H9 (cell line): ENCODE data around the gene ATXN3L. TPM values are rescaled to one million over a fixed set of nuclear protein-coding genes. Genes with fewer than 3 reads are reported as not detected.

Experiments
- DNase-seq: peaks from one replicate; pipeline ENCODE4 v3.0.0-alpha.2; 2017
- H2AFZ ChIP-seq: one replicate; pipeline ENCODE4 v1.6.1; 2013; ENCODE audit warnings: mild to moderate bottlenecking, low read length, control low read depth, moderate library complexity
- H2AK5ac ChIP-seq: 2 replicates; pipeline ENCODE4 v1.6.1; 2013; ENCODE audit warnings: low read length, control low read depth, mixed read lengths; ENCODE audit not compliant: insufficient read length
- H2BK120ac ChIP-seq: one replicate; pipeline ENCODE4 v1.6.1; 2013; ENCODE audit warnings: low read depth, mild to moderate bottlenecking, low read length, control low read depth, inconsistent platforms; ENCODE audit not compliant: poor library complexity, severe bottlenecking
- H2BK12ac ChIP-seq: 2 replicates; pipeline ENCODE4 v1.6.1; 2013; ENCODE audit warnings: low read length, control low read depth, mixed read lengths, low read depth; ENCODE audit not compliant: insufficient read length
- H2BK15ac ChIP-seq: 2 replicates; pipeline ENCODE4 v1.6.1; 2013; ENCODE audit warnings: low read depth, low read length, control low read depth
- H2BK20ac ChIP-seq: one replicate; pipeline ENCODE4 v1.6.1; 2013; ENCODE audit warnings: low read depth, mild to moderate bottlenecking, low read length, control low read depth, inconsistent platforms; ENCODE audit not compliant: poor library complexity, severe bottlenecking
- H2BK5ac ChIP-seq: 2 replicates; pipeline ENCODE4 v1.6.1; 2013; ENCODE audit warnings: low read length, control low read depth, mixed read lengths; ENCODE audit not compliant: insufficient read length
- H3K14ac ChIP-seq: 2 replicates; pipeline ENCODE4 v1.6.1; 2013; ENCODE audit warnings: low read length, control low read depth; ENCODE audit not compliant: insufficient read depth
- H3K18ac ChIP-seq: 2 replicates; pipeline ENCODE4 v1.6.1; 2013; ENCODE audit warnings: low read depth, mild to moderate bottlenecking, mixed read lengths, low read length, control low read depth; ENCODE audit not compliant: insufficient read length
- H3K23ac ChIP-seq: 2 replicates; pipeline ENCODE4 v1.6.1; 2013; ENCODE audit warnings: low read length, control low read depth, mixed read lengths, low read depth; ENCODE audit not compliant: insufficient read length
- H3K23me2 ChIP-seq: 2 replicates; pipeline ENCODE4 v1.6.1; 2013; ENCODE audit warnings: low read depth, mild to moderate bottlenecking, mixed read lengths, low read length, control low read depth; ENCODE audit not compliant: insufficient read length, poor library complexity, severe bottlenecking
- H3K27ac ChIP-seq: 2 replicates; pipeline ENCODE4 v1.5.1; 2013; ENCODE audit warnings: low read length, control low read depth, mixed read lengths, low read depth; ENCODE audit not compliant: insufficient read length
- H3K27me3 ChIP-seq: 2 replicates; pipeline ENCODE4 v1.6.1; 2013; ENCODE audit warnings: low read length, control low read depth, inconsistent platforms; ENCODE audit not compliant: insufficient read depth
- H3K4ac ChIP-seq: 2 replicates; pipeline ENCODE4 v1.6.1; 2013; ENCODE audit warnings: low read depth, mild to moderate bottlenecking, control low read depth, inconsistent platforms, low read length, moderate library complexity
- H3K4me1 ChIP-seq: 2 replicates; pipeline ENCODE4 v1.6.1; 2013; ENCODE audit warnings: low read length, control low read depth, inconsistent platforms; ENCODE audit not compliant: insufficient read depth
- H3K4me2 ChIP-seq: 2 replicates; pipeline ENCODE4 v1.6.1; 2013; ENCODE audit warnings: low read length, control low read depth, mixed read lengths; ENCODE audit not compliant: insufficient read length, insufficient read depth
- H3K56ac ChIP-seq: 2 replicates; pipeline ENCODE4 v1.6.1; 2013; ENCODE audit warnings: low read depth, mild to moderate bottlenecking, mixed read lengths, low read length, control low read depth; ENCODE audit not compliant: insufficient read length
- H3K79me1 ChIP-seq: 2 replicates; pipeline ENCODE4 v1.6.1; 2013; ENCODE audit warnings: low read depth, mild to moderate bottlenecking, moderate library complexity, low read length, control low read depth, inconsistent platforms; ENCODE audit not compliant: insufficient read depth, poor library complexity, severe bottlenecking
- H3K79me2 ChIP-seq: 2 replicates; pipeline ENCODE4 v1.6.1; 2013; ENCODE audit warnings: low read length, control low read depth, inconsistent platforms; ENCODE audit not compliant: insufficient read depth
- H3K9ac ChIP-seq: 2 replicates; pipeline ENCODE4 v1.6.1; 2013; ENCODE audit warnings: low read length, control low read depth, mixed read lengths; ENCODE audit not compliant: insufficient read length; ENCODE audit errors: extremely low read depth
- H3K9me3 ChIP-seq: one replicate; pipeline ENCODE4 v1.6.1; 2013; ENCODE audit warnings: low read depth, low read length, inconsistent platforms; ENCODE audit not compliant: control insufficient read depth
- H3T11ph ChIP-seq: one replicate; pipeline ENCODE4 v1.6.1; 2013; ENCODE audit warnings: mild to moderate bottlenecking, low read length, control low read depth, inconsistent platforms
- H4K20me1 ChIP-seq: one replicate; pipeline ENCODE4 v1.6.1; 2013; ENCODE audit not compliant: control insufficient read depth, insufficient read length, insufficient read depth
- H4K5ac ChIP-seq: 2 replicates; pipeline ENCODE4 v1.6.1; 2013; ENCODE audit warnings: low read depth, mild to moderate bottlenecking, mixed read lengths, low read length, control low read depth; ENCODE audit not compliant: insufficient read length
- H4K8ac ChIP-seq: replicated peaks from 2 replicates; pipeline ENCODE4 v1.6.1; 2013; ENCODE audit warnings: low read length, control low read depth, mixed read lengths, low read depth; ENCODE audit not compliant: insufficient read length
- H4K91ac ChIP-seq: 2 replicates; pipeline ENCODE4 v1.6.1; 2013; ENCODE audit warnings: low read depth, mild to moderate bottlenecking, moderate library complexity, mixed read lengths, low read length, control low read depth; ENCODE audit not compliant: insufficient read length
- H3K27ac Mint-ChIP-seq, 3 experiments: 2 replicates in 2 of 3; 3 replicates in 1 of 3; pipeline ENCODE4 v1.8.0; 2020 to 2021; ENCODE audit warnings: mixed read lengths in 3 of 3, mild to moderate bottlenecking in 1 of 3, moderate library complexity in 1 of 3
- H3K27me3 Mint-ChIP-seq: 2 replicates; pipeline ENCODE4 v1.8.0; 2021; ENCODE audit warnings: low read depth, mild to moderate bottlenecking, moderate library complexity, mixed read lengths
- H3K36me3 Mint-ChIP-seq, 3 experiments: 2 replicates in 2 of 3; 3 replicates in 1 of 3; pipeline ENCODE4 v1.8.0; 2020 to 2021; ENCODE audit warnings: low read depth in 3 of 3, mixed read lengths in 3 of 3; ENCODE audit not compliant: insufficient read depth in 1 of 3
- H3K4me1 Mint-ChIP-seq, 2 experiments: 2 replicates each; pipeline ENCODE4 v1.8.0; 2020; ENCODE audit warnings: mixed read lengths in 2 of 2
- H3K4me3 Mint-ChIP-seq, 2 experiments: 2 replicates in 1 of 2; 3 replicates in 1 of 2; pipeline ENCODE4 v1.8.0; 2020 to 2021; ENCODE audit warnings: mild to moderate bottlenecking in 2 of 2, mixed read lengths in 2 of 2, moderate library complexity in 1 of 2
- H3K9me3 Mint-ChIP-seq, 2 experiments: 2 replicates in 1 of 2; 3 replicates in 1 of 2; pipeline ENCODE4 v1.8.0; 2020; ENCODE audit warnings: mild to moderate bottlenecking in 2 of 2, mixed read lengths in 2 of 2, moderate library complexity in 1 of 2
- CTCF ChIP-seq: fragments of 200-600 bp; sonication (generic); conservative IDR thresholded peaks from 3 replicates; pipeline ENCODE4 v1.8.0; 2021; ENCODE audit warnings: antibody characterized with exemption, mild to moderate bottlenecking
- WGBS: extraction: QIAGEN DNeasy Blood & Tissue Kit; methylation state at CpG from one replicate; pipeline ENCODE4 v1.1.7; 2013; ENCODE audit warnings: missing lambda C conversion rate, low lambda C conversion rate, mixed read lengths; ENCODE audit not compliant: insufficient read length; ENCODE audit errors: extremely low coverage; 5-methylcytosine and 5-hydroxymethylcytosine counted together
- total RNA-seq: library from RNA; stranded (reverse); gene quantifications from 2 replicates; pipeline ENCODE4 v1.2.1, GENCODE V29; 2021

ATXN3L gene
- total RNA-seq, 1 experiment from 2014 or later: not detected

GRCh38 chrX:13345037-13345436 is 25.2 kb upstream of the ATXN3L start:
- no peak overlapping the region for H3K27ac Mint-ChIP-seq
- Histone ChIP-seq H3K9ac (no peak overlapping the region), H2AFZ (no peak overlapping the region), H3K56ac (no peak overlapping the region), H3K27ac (no peak overlapping the region), H3K23me2 (no peaks in the 10 kb centered on the region), H3K27me3 (no peaks in the 10 kb centered on the region), H2BK20ac (no peak overlapping the region), H4K91ac (no peak overlapping the region), H3K14ac (no peak overlapping the region), H3K4me1 (0 out of 2 replicates have a peak, but pooled peaks cover 2% of the 10 kb centered on the region), H3K18ac (no peak overlapping the region), H3K79me1 (no peaks in the 10 kb centered on the region), H3K4ac (no peak overlapping the region), H2AK5ac (no peak overlapping the region), H2BK15ac (no peak overlapping the region), H4K8ac (no peak overlapping the region), H4K5ac (no peak overlapping the region), H3T11ph (no peak overlapping the region), H2BK12ac (no peak overlapping the region), H3K23ac (no peak overlapping the region), H2BK120ac (no peak overlapping the region), H3K79me2 (no peaks in the 10 kb centered on the region), H3K9me3 (no peaks in the 10 kb centered on the region), H3K4me2 (no peak overlapping the region), H2BK5ac (no peak overlapping the region), H4K20me1 (no peaks in the 10 kb centered on the region)
- H3K4me3 Mint-ChIP-seq: no peak overlapping the region
- H3K27me3 Mint-ChIP-seq: no peaks in the 10 kb centered on the region; the same call in 1 of the 2 replicates
- no peak for DNase-seq
- peaks cover 0 to 4% (median 0%) of the 10 kb centered on the region in 3 experiments; a peak in 2 of 7 replicates for H3K36me3 Mint-ChIP-seq
- WGBS: no CpG with 5 or more reads among the region's 4 CpGs
- no peak for TF ChIP-seq CTCF
- H3K9me3 Mint-ChIP-seq: peaks cover 52 to 71% of the 10 kb centered on the region in 2 experiments
- H3K4me1 Mint-ChIP-seq: peaks cover under 1 to 4% of the 10 kb centered on the region in 2 experiments; a peak in 1 of 4 replicates
